Pulmonary artery endothelial cell (primary cell): ENCODE results near the gene NADSYN1. TPM values are rescaled to one million over a fixed set of nuclear protein-coding genes. Genes with fewer than 3 reads are reported as not detected.

Experiments used
- DNase-seq: peaks from one replicate; pipeline ENCODE4 v3.0.0-alpha.2; 2011; ENCODE audit warnings: low read depth, low spot score
- total RNA-seq: library from RNA; depleted of rRNA; stranded (reverse); fragments of >200 nt; gene quantifications from 2 replicates; pipeline ENCODE4 v1.2.3, GENCODE V29; 2014

The NADSYN1 gene
- total RNA-seq, 1 donor from 2014 or later, result 93.6 TPM

GRCh38 chr11:71472941-71473792 is 20.2 kb downstream of the NADSYN1 start:
- no peak for DNase-seq

GRCh38 chr11:71473793-71474080 is 20.7 kb downstream of the NADSYN1 start:
- DNase-seq, result no peak

GRCh38 chr11:71474141-71474770 is 21.3 kb downstream of the NADSYN1 start:
- DNase-seq, result no peak

GRCh38 chr11:71474771-71475483 is 21.9 kb downstream of the NADSYN1 start:
- DNase-seq, result no peak

- no peak for DNase-seq
Measured at GRCh38 chr11:71476031-71476430, 23.0 kb downstream of the NADSYN1 start.

DNA sequence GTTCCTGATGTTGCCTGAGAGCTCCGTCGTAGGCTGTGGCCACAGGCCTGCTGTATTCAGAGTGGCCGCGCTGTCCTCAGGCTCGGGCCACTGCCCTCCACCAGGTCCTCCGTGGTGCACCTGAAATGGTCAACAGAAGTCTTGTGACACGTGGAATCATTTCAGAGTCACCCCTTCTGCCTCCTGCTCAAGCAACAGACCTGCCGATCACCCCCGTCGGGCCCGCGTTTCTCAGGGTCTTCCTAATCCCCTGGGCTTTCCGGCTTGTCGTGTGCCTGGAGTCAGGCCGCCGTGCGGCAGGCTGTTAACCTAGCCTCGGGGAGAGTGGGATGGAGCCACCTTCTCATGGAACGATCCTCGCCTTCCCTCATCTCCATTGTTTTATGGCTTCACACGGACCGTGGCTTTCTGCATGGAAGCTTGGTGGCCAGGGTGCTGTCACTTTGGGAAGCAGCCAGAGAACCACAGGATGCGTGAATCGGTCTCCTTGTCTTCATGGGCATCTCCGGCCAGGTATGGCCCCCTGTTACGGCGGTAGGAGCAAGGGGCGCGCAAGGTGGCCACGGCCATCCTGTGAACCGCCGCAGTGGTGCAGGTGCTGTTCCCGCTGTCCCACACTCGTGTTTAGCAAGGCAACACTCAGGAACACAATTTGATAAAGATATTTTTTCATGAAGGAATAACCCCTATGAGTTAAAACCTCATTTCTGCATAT is 24.1 kb downstream of the NADSYN1 start:
- no peak for DNase-seq

DNA sequence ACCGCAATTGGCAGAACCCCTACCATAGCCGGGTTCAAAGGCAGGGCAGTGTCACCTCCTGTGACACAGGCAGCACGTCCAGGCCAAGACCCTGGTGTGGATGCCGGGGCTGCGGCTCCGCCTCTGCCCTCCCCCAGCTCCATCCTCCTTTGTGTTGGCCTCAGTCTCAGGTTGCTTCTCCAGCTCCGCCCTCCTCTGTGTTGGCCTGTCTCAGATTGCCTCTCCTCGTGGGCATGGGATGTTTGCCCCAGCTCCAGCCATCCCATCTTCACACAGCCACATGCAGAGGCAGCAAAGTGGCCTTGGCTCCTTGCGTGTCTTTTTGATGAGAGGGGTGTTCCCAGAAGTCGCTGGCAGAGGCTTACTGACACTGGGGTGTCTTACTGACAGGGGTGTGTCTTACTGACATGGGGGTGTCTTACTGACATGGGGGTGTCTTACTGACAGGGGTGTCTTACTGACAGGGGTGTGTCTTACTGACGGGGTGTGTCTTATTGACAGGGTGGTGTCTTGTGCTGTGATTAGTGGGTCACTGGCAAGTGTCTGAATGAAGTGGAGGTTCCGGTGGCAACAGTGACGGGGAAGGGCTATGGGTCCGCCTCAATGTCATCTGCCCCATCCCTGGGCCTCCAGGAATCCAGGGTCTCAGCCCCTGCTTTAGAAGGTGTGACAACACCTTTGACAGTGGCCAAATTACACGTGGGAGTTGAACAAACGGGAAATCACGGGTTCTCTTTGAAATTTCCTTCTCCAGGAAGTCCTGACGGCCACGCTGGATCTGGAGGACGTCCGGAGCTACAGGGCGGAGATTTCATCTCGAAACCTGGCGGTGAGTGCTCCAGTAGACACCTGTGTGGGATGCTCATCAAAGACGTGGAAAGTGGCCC is 24.9 kb downstream of the NADSYN1 start:
- DNase-seq, result no peak

DNA sequence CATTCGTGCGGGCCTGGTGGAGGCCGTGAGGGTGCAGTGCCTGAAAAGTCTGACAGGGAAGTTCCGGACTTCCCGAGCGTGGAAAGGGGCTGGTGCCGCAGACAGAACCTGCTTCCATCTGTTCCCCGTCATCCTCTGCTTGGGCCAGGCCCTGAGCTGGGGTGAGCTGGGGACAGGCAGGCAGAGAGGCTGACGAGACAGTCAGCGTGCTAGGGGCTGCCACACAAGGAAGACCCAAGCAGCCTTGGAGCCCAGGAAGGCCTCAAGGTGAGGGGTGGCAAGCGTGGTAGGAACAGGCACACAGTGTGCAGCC is 25.5 kb downstream of the NADSYN1 start:
- no peak for DNase-seq

GRCh38 chr11:71481101-71481960 is 28.3 kb downstream of the NADSYN1 start:
- no peak for DNase-seq

DNA sequence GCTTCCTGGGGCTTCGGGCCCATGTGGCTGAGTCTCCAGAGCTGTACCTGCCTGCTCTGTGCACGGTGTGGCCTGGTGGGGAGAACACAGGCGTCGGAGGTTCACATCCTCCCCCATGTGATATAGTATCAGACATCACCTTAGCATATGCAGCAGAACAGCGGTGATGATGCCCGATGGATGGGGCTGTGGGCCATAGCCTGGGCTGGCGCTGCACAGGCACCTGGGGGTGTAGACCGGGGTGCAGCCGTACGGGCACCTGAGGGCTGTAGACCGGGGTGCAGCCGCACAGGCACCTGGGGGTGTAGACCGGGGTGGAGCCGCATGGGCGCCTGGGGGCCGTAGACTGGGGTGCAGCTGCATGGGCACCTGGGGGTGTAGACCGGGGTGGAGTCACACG is 29.2 kb downstream of the NADSYN1 start:
- no peak for DNase-seq

DNA sequence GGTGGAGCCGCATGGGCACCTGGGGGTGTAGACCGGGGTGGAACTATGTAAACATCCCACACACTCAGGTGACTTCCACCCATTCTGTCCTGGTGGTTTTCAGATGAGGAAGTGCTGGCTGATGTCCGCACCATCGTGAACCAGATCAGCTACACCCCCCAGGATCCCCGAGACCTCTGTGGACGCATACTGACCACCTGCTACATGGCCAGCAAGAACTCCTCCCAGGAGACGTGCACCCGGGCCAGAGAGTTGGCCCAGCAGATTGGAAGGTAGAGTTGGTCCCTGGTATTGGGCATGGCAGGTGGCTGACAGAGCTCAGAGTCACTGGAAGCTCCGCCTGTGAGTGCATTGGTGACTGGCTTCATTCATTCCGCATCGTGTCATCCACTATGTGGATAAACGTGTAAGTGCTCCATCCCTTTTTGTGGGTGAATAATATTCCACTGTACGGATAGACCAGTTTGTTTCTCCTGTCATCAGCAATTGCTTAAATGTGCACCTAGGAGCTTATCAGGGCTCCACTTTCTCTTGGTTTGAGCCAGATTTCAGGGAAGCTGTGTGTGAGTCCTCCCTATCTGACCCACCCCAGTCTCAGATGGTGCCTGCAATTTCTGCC is 29.9 kb downstream of the NADSYN1 start:
- DNase-seq, result no peak

- DNase-seq, result no peak
Measured at GRCh38 chr11:71483692-71484091, 30.7 kb downstream of the NADSYN1 start.

DNA sequence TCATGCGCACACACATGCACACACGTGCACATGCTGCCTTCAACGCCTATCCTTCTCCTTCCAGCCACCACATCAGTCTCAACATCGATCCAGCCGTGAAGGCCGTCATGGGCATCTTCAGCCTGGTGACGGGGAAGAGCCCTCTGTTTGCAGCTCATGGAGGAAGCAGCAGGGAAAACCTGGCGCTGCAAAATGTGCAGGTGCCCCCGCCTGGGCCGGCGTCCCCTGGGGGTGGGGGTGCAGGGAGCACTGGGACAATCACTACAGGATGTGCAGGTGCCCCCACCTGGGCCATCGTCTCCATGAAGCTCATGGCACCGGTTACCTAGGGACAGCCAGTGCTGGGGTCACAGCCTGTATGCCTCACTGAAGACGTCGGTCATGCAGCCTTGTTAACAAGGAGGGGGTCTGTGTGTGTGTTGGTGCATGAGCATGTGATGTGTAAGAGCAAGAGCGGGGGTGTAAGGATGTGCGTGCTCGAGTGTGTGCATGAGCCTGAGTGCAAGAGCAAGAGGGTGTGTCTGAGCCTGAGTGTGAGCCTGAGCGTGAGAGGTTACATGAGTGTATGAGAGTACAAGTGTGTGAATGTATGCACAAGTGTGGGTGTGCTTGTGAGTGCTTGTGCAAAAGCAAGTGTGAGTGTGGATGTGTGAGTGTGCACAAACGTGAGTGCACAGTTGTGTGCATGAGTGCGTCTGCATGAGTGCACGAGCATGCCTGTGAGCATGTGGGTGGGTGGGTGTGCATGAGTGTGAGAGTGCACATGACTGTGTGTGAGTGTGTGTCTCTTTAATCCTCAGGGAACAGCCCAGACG is 31.5 kb downstream of the NADSYN1 start:
- DNase-seq, result no peak

DNA sequence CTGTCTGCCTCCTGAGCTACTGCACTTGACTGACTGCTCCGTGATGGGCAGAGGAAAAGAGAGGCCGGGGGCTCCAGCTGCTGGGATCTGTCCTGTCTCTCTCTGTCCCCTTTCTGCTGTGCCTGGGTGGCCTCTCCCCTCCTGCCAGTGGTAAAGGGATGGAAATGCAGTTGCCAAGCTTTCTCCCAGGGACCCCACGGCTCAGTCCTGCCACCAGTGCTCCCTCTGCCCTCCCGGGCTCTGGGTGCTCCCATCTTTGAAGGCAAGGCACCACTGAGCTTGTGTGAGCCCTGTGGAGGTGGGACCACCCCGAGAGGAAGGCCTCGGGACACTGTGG is 32.0 kb downstream of the NADSYN1 start:
- no peak for DNase-seq

DNA sequence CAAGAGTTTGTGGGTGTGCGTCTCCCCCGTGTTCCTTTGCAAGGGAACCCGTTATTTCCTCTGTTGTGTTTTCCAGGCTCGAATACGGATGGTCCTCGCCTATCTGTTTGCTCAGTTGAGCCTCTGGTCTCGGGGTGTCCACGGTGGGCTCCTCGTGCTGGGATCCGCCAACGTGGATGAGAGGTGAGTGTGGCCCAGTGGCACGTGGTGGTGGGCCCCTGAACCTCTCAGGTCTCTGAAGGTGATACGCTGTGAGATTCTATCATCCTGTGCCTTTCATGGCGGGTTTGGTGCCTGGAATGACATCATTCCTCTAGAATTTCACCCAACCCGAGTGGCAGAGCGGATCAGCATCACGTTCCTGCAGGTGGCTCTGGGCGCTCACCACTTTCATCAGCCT is 32.5 kb downstream of the NADSYN1 start:
- DNase-seq, result no peak

DNA sequence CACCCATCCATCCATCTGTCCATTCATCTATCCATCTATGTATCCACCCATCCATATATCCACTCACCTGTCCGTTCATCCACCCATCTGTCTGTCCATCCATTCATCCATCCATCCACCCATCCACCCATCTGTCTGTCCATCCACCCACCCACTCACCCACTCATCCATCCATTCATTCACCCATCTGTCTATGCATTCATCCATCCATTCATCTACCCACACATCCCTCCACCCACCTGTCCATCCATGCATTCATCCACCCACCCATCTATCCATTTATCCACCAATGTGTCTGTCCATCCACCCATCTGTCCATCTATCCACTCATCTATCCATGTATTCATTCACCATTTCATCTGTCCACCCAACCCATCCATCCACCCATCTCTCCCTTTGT is 33.3 kb downstream of the NADSYN1 start:
- DNase-seq, result no peak

DNA sequence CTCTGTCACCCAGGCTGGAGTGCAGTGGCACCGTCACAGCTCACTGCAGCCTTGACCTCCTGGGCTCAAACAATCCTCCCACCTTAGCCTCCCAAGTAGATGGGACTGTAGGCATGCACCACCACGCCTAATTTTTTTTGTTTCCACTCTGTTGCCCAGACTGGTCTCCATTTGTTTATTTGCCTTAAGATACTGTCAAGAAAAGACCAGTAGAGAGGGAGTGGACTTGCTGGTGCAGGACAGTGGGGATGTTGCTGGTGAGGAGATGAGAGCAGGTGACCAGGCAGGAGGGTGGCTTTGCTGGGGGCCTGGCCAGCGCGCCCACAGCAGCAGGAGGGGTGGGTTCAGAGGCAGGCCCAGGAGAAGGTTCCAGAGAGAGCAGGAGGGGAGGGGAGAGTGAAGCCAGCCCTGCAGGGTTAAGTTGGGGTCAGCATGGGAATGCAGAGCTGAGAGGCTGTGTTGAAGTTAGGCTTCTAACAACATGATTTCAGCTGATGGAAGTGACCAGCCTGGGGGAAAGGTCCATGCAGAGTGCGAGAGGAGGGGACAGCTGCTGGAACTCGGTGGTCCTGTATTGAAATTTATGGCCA is 35.8 kb downstream of the NADSYN1 start:
- no peak for DNase-seq

GRCh38 chr11:71489311-71490043 is 36.5 kb downstream of the NADSYN1 start:
- DNase-seq, result peak; percentile 55
